ENCODE data around the gene MED14.
"Not testable (repeated sequence)": the region's sequence is repeated elsewhere in the genome, so short reads cannot be mapped to it uniquely, and the experiment has no call there.

Gene MED14

DNA sequence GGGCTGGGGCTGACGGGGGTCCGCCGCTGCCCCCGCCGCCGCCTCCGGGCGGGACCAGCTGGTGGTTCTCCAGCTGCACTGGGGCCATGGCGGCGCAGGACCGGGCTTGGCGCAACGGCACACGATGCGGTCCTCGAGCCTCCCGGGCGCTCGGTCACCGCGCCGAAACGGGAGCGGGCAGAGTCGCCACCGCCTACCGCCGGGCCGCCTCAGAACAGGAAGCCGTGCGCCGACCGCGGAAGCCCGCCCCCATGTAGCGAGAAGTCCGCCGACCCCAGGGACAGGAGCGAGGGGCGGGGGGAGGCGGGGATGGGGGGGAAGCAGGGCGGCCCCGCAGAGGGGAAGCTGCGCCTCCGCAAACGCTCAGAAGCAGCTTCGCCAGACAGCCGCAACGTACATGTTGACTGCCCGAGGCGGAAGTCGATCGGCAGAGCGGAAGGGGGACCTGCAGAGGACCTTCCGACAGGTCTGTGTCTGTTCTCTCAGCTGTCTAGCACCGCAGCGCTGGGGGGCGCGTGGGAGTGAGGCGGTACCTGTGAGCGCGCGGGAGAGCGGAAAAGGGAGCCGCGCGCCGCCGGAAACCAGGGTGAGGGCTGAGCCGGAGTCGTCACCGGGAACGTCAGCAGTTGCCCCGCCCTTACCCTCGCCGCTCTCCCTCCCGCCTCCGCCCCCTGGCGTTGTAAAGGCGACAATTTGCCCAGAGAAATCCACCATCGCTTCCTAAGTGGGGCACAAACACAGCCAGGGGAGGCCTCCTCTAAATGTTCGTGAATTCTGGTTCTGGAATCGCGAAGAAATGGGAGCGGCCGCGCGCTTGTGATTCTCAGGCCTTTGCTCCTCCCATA, at the start of gene MED14:
Gene MED14, minus strand, starts transcription at position 218 of the 845 bp plus-strand sequence. Its CDS starts 130 bp downstream, at position 88.
- peak; percentile 90 to 95 for DNase-seq

DNA sequence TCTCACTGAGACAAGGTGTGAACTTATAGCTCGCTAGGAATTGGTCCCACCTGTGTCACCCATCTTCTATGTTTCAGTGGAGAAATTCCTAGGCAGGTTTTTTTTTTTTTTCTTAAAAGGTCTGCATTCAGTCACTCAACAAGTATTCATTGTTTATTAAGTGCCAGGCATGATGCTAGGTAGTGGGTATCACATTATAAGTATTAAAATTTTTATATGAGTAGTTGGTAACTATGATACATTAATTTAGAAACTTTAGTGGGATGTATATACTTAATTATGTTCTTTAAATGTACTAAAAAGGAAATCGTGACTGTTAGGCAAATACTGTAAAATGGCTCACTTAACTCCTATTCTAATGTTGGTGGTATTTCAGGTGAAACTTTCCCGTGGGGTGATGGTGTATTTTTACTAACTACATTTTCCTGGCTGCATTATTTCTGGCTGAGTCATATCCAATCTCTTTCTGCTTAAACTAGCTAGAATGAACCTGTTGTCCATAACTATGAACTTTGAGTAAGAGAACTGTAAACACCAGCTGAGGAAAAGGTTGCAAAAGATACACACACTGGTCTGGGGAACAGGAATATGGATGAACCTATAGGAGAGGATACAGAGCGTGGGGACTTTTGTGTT, 49.3 kb upstream of the MED14 start:
- no peak for DNase-seq

DNA sequence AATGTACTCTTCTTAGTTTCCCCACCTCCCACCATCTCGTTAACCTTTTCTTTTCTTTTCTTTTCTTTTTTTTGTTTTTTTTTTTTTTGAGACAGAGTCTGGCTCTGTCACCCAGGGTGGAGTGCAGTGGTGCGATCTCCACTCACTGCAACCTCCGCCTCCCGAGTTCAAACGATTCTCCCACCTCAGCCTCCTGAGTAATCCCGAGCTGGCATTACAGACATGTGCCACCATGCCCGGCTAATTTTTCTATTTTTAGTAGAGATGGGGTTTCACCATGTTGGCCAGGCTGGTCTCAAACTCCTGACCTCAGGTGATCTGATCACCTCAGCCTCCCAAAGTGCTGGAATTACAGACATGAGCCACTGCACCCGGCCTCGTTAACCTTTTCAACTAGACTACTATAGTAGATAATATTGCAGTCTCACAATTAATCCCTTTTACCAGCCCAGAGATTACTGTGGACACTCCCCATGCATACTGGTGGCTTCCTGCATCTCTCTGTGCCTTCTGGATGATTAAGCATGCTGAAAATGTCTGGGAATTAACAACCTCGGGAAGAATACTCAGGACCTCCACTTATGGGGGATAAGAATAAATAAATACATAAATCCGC, 47.4 kb upstream of the MED14 start:
- not testable (repeated sequence) for DNase-seq

DNA sequence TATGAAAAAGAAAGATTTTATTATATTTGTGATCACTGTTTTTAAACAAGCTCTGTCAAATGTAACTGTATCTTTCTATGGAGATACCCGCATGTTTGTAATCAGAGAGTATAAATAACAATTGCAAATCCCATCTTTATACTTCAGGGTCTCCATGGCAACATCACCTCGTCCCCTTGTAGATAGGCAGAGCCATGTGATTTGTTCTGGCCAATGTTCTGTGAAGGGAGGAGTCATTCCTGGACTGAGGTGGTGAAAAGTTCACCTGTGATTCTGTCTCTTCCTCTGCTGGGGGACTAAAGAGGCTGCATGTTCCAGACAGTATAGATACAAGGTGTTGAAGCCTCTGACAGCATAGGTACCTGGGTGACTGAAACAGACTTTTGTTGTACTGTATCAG, 45.6 kb upstream of the MED14 start:
- no peak for DNase-seq

DNA sequence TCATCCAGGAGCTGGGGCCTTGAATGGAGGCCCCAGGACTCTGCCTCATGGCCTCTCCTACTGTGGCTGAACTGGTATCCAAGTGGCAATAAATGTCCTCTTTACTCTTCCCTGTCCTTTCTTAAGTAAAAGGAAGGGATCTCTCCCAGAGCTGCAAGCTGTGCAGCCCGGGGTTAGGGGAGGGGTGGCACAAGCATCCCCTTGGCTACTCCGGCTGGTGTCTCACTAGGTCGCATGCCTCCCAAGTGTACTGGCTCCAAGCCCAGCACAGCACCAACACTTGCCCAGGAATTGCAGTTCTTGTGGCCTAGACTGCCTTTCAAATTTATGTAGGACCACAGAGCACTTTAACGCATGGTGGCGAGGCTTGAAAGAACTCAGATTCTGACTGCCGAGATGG, 44.7 kb upstream of the MED14 start:
- DNase-seq, result no peak

DNA sequence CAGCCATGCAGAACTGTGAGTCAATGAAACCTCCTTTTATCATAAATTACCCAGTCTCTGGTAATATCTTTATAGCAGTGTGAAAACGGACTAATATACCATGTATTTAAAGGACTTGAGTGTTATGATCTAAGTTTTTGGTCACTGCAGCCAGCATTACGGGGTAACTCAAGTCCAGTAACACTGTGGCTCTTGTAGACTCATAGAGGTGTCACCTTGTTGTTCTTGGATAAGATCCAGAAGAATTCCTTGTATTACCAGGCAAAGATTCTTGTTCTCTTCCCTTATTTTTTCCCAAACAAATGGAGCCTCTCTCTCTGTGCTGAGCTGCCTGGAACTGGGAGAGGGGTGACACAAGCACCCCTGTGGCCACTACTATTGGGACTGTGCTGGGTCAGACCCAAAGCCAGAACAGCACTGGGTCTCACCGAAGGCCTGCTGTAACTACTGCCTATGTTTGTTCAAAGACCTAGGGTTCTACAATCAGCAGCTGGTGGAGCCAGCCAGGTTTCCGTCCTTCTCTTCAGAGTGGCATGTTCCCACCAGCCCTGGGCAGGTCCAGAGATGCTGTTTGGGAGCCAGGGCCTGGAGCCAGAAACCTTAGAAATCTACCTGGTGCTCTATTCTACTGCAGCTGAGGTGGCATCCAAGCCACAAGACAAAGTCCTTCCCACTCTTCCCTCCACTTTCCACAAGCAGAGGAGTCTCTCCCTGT, 43.7 kb upstream of the MED14 start:
- no peak for DNase-seq

DNA sequence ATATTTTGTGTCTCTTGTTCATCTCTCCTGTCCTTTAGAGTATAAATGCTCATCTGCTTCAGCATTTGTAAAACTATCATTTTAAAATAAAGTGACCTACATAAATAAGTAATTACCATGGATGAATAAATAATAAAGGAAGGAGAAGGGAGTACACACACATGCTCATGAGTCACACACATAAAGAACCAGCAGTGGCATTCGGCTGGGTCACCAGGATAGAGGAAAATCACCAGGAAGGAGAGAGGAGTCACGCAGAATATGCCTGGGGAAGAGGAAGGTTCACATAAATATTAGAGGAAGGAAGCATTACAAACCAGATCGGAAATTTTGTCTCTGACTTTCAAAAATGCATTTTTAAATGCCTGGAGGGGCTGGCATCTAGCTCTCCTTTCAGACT, 38.5 kb upstream of the MED14 start:
- no peak for DNase-seq

DNA sequence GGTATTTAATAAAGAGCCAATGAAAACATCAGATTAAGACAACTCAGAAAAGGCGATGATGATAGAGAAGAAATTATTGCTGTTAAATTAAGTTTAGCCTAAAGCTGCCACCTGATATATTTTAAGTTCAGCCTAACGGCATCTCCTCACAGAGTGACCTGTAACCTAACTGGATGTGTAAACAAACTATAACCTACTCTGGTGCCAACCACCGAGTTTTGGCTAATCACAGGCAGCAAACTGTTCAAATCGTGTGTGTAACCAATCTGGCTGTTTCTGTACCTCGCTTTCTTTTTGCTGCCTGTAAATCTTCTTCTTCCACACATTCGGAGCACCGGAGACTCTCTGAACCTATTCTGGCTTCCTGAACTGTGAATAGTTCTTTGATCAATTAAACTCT, 37.8 kb upstream of the MED14 start:
- no peak for DNase-seq

DNA sequence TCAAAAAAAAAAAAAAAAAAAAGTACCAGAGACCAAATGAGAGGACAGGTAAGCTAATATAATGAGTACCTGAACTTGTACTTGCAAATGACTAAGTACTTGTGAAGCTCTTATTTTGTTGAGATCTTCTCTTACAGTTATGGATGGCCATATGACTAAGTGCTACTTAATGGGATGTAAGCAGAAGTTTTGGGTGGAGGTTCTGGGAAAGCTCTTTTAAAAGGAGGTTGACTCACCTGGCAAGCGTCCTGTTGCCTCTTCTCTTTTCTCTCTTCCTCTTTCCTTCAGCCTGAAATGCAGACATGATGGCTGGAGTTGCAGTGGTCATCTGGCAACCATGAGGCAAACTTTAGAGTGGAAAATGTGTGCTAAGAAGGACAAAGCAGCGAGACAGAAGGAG, 36.9 kb upstream of the MED14 start:
- DNase-seq, result no peak

DNA sequence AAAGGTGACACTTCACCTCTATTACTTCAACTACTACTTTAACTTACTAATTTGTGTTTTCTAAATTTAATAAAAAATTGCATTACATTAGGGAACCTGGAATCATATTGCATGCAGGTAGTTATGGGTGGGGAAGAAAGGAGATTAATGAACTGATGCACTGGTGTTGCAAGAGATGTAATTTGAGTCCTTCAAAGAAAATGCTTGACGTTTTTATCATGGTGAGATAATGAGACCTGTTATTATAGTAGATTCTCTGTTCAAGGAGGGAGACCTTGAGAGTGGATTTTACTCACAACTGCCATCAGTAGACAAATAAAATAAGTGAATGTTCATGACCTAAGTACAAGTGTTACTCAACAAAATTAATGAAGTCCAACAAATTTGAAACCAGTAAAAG, 26.4 kb upstream of the MED14 start:
- no peak for DNase-seq

DNA sequence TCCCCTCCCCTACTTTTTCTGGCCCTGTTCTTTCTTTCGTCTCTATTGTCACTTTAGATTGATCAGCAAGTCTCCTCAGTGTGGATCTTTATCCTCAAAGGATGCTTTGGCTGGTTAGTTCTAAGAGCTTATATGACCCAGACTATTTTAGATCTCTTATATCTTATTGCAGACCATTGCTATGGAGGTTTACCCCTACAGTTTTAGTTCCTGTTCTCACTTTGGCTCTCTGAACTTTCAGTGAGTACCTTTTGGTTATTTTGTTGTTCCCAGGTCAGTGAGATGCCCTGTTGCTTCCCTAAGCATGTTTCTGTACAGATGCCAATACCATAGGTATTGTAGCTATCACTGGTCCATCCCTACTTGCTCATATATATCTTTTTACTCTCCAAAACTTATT, 24.0 kb upstream of the MED14 start:
- DNase-seq, result no peak

DNA sequence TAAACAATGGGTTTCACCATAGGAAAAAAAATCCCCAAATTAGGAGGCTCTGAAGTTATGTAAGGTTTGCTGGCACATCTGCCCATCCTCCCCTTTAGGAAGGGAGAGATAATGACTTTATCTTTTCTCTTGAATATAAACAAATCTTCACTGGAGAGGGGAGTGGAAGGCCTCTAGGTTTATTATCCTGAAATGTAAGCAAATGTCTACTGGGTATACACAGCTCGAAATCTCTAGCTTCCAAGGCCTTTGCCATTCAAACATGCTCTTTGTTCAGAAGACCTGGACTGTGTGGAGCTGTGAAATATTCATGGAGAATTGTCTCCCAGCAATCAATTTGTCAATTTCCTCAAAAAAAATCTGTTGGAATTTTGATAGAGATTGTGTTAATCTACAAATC, 21.7 kb upstream of the MED14 start:
- DNase-seq, result no peak

DNA sequence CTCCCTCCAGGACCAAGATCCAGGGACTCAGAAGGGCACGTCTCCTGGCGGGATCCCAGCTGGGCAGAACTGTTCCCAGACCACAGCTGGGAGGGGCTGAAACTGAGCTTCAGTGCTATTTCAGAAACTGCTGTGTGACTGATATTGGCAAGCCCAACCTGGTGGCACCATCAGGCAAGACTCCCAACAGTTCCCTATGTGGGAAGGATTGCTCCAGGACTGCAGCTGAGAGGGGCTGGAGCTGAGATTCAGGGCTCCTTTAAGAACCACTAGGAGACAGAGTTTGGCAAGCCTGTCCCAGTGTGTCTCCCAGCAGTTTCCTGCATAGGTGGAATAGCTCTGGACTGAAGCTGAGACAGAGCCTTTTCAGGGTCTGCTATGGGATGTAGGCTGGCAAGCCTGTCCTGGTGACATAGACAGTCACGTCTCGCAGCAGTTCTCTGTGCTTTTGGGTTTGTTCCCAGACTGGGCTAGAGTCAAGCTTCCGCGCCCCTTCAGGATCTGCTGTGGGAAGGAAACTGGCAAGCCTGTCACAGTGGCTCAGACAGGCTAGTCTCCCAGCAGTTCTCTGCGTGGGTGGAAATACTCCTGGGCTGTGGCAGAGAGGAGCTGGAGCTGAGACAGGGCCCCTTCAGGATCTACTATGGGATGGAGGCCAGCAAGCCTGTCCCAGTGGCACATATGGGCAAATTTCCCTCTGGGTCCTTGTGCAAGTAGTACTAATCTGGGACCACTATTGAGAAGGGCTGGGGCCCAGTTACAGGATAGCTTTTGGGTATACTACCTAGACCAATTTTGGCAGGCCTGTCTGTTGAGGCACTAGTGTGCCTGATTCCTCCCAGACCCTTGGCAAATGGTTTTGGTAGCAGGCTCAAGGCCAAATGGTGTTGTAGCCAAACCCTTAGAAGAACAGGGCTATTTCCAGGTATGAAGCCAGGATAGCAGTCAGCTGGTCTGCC, 20.2 kb upstream of the MED14 start:
- DNase-seq, result no peak

DNA sequence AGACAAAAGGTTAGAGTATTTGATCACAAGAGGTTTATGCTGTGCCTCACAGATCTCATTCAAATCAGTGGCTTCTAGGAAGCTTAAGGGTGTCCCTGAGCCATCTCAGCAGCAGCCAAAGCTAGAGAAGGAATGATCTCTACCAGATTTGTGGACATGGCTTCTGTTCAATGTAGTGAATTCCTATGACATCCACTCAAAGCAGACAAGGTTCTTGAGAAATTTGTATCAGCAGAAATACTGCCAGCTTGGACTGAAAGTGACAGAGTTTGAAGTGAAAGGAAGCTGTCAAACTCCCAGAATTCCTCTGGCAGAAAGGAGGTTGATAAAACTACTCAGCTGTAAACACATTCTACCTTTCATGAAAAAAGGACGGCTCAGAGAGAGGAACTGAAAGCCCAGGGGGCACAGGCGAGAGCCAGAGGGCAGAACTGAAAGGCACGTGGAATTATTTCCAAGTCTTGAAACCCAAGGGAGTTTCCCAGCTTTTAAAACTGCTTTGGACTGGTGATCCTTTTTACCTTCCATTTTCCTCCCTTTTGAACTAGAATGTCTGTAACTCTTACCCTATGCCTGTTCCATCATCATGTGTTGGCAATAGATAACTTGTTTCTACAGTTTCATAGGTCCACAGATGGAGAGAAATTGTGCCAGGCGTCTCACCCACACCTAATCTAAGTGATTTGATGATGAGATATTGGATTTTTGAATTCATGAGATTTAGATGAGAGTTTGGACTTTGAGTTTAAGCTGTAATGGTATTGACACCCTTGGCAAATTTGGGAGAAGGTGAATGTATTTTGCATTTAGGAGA, 14.5 kb upstream of the MED14 start:
- DNase-seq, result no peak

DNA sequence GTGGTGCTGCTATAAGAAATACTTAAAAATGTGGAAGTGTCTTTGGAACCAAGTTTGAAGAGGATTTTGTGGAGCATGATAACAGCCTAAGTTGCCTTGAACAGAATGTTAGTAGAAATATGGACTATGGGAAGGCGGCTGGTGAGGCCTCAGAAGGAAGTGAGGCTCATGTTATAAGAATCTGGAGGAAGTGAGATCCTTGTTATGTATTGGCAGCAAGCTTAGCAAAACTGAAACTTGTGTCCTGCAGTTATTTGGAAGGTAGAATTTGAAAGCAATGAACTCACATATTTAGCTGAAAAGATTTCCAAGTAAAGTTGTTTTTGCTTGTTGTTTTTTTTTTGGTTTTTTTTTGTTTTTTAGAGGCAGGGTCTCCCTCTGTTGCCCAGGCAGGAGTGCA, 13.6 kb upstream of the MED14 start:
- no peak for DNase-seq

DNA sequence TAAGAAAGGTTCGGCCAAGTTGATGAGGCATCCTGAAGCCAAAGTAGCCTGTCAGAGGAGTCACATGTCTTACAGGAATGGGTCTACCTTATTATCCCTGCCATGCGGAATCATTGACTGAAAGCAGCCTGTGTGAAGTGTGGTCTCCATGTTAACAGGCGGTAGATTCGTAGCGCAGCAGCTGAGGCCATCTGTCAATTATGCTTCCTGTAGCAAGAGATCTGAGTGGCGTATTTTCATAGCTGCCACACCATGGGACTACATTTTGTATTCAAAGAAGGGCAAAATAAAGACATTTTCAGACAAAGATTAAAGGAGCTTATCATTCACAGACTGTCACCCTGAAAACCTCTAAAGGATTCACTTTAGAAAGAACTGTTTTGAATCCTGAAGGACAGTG, 11.2 kb upstream of the MED14 start:
- DNase-seq, result no peak

DNA sequence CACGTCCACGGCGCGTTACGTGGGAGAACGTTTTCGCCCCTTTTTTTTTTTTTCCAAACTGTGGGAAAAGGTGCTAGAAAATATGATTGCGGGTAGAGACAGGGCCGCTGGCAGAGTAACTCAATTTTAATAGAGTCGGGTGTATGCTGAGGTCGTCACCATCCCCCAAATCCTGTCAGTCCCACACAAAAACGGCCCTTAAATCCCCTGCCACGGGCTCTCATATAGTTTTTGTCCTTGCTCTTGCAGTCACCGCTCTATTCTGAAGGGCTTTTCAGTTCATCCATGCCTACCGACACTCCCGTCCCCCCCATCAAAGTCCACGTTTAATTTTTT, 796 bp upstream of the MED14 start:
- DNase-seq, result no peak

DNA sequence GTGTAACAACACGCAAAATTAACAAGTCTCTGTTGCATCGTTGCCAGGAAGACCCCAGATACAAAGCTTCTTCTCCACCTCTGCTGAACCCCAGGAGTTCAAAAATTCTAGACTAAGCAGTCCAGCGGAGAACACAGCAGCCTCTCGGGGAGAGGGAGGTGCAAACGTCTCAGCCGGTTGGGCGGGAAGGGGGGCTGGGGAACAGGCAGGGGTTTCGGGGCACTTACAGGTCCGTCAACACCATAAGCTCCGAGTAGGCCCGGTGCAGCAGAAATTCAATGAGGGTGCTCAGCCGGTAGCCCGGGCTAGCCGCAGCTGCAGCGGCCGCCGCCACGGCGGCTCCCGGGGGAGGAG, 394 bp downstream of the MED14 start:
- DNase-seq, result peak; percentile 25 to 28

DNA sequence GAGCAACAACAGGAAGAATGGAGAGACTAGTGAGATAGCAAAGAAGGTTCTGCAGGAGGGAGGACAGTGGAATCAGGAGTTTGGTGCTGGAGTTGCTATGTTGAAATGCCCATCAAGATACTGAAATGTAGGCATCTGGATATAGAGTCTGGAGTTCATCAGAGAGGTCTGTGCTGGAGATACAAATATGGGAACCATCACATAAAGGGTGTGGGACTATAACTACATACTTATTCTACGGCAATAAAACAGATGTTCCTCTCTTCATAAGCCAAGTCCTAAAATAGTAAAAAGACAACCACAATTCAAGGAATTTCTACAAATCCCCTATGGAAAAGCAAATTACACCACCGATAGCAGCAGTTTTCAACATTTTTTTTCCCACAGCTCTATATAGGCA, 1.6 kb downstream of the MED14 start:
- no peak for DNase-seq

DNA sequence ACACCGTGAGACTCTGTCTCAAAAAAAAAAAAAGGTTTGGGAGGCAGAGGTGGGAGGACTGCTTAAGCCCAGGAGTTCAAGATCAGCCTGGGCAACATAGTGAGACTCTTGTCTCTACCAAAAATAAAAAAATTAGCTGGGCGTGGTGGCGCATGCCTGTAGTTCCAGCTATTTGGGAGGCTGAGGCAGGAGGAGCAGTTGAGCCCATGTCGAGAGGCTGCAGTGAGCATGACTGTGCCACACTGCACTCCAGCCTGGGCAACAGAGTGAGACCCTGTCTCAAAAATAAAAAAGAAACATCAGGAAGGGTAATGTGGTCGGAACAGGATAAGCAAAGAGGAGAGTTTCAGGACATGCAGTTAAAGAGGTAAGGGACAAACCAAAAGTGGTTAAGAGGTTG, 2.8 kb downstream of the MED14 start:
- DNase-seq, result not testable (repeated sequence)

Data from activated CD4-positive, alpha-beta T cell treated with anti-CD3 and anti-CD28 coated beads for 4 hours (primary cell).